GM12874 (cell line): Measurements from ENCODE around the gene SPINK8.

ENCODE experiments used
- TF ChIP-seq, protein P1 (sequence below): IDR thresholded peaks from 2 replicates; pipeline ENCODE4 v1.5.1; 2011; ENCODE audit warnings: low read depth, mild to moderate bottlenecking, control low read depth, low read length, moderate library complexity; ENCODE audit not compliant: insufficient read depth

The SPINK8 gene

DNA sequence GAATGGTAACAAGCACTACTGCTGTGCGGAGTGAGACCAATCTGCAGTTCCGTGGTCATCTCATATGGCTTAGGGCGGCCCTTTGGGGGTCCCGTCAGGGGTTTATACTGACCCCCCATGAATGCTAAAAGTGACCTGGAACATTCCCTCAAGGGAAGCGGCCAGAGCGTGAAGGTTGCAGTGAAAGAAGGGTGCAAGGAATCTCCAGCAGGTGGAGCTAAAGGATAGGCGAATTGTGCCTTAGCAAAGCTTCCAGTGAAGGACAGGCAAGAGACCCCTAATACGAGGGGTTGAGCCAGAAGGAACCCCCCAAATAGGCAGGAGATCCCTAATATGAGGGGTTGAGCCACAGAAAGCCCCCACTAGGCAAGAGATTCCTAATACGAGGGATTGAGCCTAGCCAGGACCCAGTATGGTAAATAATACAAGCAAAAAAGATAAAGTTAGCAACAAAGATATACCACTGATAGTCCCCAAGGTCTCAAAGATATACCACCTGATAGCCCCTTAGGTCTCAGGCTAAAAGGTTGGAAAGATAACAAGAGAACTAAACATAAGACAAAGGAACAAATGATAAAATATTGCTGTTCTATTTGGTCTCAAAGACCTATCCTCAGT, 59.8 kb downstream of the SPINK8 start:
- TF ChIP-seq, protein P1, sequence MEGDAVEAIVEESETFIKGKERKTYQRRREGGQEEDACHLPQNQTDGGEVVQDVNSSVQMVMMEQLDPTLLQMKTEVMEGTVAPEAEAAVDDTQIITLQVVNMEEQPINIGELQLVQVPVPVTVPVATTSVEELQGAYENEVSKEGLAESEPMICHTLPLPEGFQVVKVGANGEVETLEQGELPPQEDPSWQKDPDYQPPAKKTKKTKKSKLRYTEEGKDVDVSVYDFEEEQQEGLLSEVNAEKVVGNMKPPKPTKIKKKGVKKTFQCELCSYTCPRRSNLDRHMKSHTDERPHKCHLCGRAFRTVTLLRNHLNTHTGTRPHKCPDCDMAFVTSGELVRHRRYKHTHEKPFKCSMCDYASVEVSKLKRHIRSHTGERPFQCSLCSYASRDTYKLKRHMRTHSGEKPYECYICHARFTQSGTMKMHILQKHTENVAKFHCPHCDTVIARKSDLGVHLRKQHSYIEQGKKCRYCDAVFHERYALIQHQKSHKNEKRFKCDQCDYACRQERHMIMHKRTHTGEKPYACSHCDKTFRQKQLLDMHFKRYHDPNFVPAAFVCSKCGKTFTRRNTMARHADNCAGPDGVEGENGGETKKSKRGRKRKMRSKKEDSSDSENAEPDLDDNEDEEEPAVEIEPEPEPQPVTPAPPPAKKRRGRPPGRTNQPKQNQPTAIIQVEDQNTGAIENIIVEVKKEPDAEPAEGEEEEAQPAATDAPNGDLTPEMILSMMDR = peak; percentile 78

DNA sequence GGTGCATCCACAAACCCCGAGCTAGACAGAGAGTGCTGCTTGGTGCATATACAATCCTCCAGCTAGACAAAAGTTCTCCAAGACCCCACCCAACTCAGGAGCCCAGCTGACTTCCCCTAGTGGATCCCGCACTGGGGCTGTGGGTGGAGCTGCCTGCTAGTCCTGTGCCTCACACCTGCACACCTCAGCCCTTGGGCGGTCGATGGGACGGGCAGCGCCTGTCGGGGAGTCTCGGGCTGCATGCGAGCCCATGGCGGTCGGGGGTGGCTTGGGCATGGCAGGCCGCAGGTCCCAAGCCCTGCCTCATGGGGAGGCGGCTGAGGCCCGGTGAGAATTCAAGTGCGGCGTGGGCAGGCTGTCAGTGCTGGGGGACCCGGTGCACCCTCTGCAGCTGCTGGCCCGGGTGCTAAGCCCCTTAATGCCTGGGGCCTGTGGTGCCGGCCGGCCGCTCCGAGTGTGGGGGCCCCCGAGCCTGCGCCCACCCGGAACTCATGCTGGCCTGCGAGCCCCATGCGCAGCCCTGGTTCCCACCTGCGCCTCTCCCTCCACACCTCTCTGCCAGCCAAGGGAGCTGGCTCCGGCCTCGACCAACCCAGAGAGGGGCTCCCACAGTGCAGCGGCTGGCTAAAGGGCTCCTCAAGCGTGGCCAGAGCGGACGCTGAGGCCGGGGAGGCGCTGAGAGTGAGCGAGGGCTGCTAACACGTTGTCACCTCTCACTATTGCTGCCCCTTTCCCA, 61.5 kb downstream of the SPINK8 start:
- TF ChIP-seq, protein P1 = no peak

DNA sequence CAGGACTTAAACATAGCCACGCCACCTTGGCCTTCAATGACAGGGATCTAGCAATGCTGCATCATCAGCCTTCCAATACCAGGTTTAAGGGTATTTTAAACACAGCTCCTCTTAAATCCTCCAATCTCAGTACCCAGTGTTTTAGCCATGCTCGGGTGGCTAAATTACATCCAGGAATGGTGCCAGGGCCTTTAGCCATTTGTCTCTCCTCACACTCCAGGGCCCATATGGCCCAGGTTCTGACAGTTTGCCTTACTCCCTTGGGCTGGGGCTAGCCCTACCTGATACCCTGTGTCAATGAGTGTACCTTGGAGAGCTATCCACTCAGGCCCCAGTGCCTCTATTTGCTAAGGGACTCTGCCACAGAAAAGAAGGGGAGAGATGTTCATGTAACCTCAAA, 63.2 kb downstream of the SPINK8 start:
- TF ChIP-seq, protein P1 = no peak

DNA sequence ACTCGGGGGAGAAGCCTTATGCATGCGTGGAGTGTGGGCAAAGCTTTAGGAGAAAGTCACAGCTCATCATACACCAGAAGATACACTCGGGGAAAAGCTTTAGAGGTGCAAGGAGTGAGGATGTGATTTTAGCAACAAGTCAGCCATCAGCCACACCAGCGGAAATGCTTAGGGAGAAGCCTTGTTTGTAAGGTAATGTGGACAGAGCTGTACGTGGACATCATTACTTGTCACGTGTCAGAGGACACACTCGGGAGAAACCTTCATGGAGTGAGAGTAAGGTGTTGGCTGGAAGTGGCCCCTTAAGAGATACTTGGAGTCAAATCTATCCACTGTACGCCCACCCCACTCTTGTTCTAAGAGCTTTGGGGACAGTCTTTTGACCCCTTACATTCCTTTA, 63.9 kb downstream of the SPINK8 start:
- TF ChIP-seq, protein P1 = no peak

GRCh38 chr3:48268936-48269561, 64.4 kb downstream of the SPINK8 start:
- TF ChIP-seq, protein P1 = no peak

GRCh38 chr3:48268381-48268935, 65.0 kb downstream of the SPINK8 start:
- TF ChIP-seq, protein P1 = no peak

DNA sequence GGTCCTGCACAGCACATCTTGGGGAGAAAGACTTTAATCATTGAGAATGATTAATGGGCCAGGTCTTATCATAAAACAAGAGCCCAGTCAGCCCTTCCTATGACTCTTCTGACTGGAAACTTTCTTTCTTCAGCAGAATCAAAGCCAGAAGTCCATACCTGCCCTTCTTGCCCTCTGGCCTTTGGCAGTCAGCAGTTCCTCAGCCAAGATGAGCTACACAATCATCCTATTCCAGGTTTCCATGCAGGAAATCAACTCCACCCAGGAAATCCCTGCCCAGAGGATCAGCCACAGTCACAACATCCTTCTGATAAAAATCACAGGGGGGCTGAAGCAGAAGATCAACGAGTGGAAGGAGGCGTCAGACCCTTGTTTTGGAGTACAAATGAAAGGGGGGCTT, 65.7 kb downstream of the SPINK8 start:
- TF ChIP-seq, protein P1 = no peak
